Right atrium auricular region (tissue), 2 donors: ENCODE measurements around the gene UBE2Z. TPM values are rescaled to one million over a fixed set of nuclear protein-coding genes. Genes with fewer than 3 reads are reported as not detected.

Experiments
- DNase-seq: peaks from one replicate; pipeline ENCODE4 v3.0.0-alpha.2; 2019; ENCODE audit warnings: low spot score
- H3K27ac ChIP-seq, 2 donors: fragments of 200-600 bp; sonication (generic); 1 replicate in 1 of 2; 2 replicates in 1 of 2; pipeline ENCODE4 v1.5.1; 2016 to 2019
- H3K27me3 ChIP-seq, 2 donors: fragments of 200-600 bp; sonication (generic); one replicate each; pipeline versions ENCODE4 v1.5.1 to v1.6.0; 2017 to 2019
- H3K36me3 ChIP-seq: fragments of 200-600 bp; sonication (generic); one replicate; pipeline ENCODE4 v1.5.1; 2016
- H3K4me1 ChIP-seq, 2 donors: fragments of 200-600 bp; sonication (generic); one replicate each; pipeline versions ENCODE4 v1.5.1 to v1.6.0; 2017 to 2019
- H3K4me3 ChIP-seq, 2 donors: fragments of 200-600 bp; sonication (generic); 1 replicate in 1 of 2; 2 replicates in 1 of 2; pipeline ENCODE4 v1.5.1; 2017 to 2019; ENCODE audit warnings: mild to moderate bottlenecking in 1 of 2, moderate library complexity in 1 of 2
- H3K9me3 ChIP-seq, 2 donors: fragments of 200-600 bp; sonication (generic); one replicate each; pipeline ENCODE4 v1.5.1; 2019
- CTCF ChIP-seq, 2 donors: fragments of 200-600 bp; sonication (generic); IDR thresholded peaks; one replicate each; pipeline ENCODE4 v1.5.1; 2019; ENCODE audit warnings: antibody characterized with exemption in 2 of 2
- total RNA-seq, 2 donors: library from RNA; depleted of rRNA; stranded (reverse); fragments of >200 nt; gene quantifications; one replicate each; pipeline ENCODE4 v1.1.0, GENCODE V29; 2016

UBE2Z gene
- total RNA-seq: 10 to 100 TPM; 42.7 to 51.8 TPM

- H3K9me3 ChIP-seq: no peaks in the 10 kb centered on the region
- peaks cover 0 to 36% of the 10 kb centered on the region in 2 donors for H3K4me1 ChIP-seq
- peak; percentile 91 for DNase-seq
- H3K27ac ChIP-seq: peak within 1 kb of the TSS; percentile 90 to 91
- H3K4me3 ChIP-seq: peak within 1 kb of the TSS; percentile 81 to 93
- peak in 1 of 2 donors; percentile 40 for TF ChIP-seq CTCF (IDR thresholded peaks at IDR 0.05)
- no peaks in the 10 kb centered on the region for H3K27me3 ChIP-seq
- peaks cover 15% of the 10 kb centered on the region for H3K36me3 ChIP-seq
Measured at GRCh38 chr17:48908047-48908843, at the start of gene UBE2Z. Gene UBE2Z (plus strand): TSS chr17:48908407. CDS start chr17:48908504, 97 bp downstream.

- Histone ChIP-seq H3K36me3 (peaks cover 93% of the 10 kb centered on the region), H3K4me3 (no peak overlapping the region), H3K9me3 (no peaks in the 10 kb centered on the region), H3K27me3 (no peaks in the 10 kb centered on the region), H3K4me1 (no peaks in the 10 kb centered on the region), H3K27ac (no peak overlapping the region)
- DNase-seq: no peak
- no peak for TF ChIP-seq CTCF (IDR thresholded peaks at IDR 0.05)
Measured at GRCh38 chr17:48860034-48860433, 48.2 kb upstream of the UBE2Z start.

GRCh38 chr17:48860456-48860855 is 47.8 kb upstream of the UBE2Z start:
- Histone ChIP-seq H3K9me3 (no peaks in the 10 kb centered on the region), H3K4me3 (no peak overlapping the region), H3K4me1 (no peaks in the 10 kb centered on the region), H3K27me3 (no peaks in the 10 kb centered on the region), H3K27ac (no peak overlapping the region), H3K36me3 (peaks cover 92% of the 10 kb centered on the region)
- no peak for DNase-seq
- TF ChIP-seq CTCF (IDR thresholded peaks at IDR 0.05): no peak

- no peak for DNase-seq
- no peak for TF ChIP-seq CTCF (IDR thresholded peaks at IDR 0.05)
- Histone ChIP-seq H3K9me3 (no peaks in the 10 kb centered on the region), H3K4me1 (peaks cover 0 to 37% of the 10 kb centered on the region in 2 donors), H3K27me3 (no peaks in the 10 kb centered on the region), H3K4me3 (no peak overlapping the region), H3K27ac (no peak overlapping the region), H3K36me3 (peaks cover 13% of the 10 kb centered on the region)
Measured at GRCh38 chr17:48868916-48869500, 39.2 kb upstream of the UBE2Z start.

GRCh38 chr17:48869821-48870318 is 38.3 kb upstream of the UBE2Z start:
- no peak for DNase-seq
- Histone ChIP-seq H3K27me3 (no peaks in the 10 kb centered on the region), H3K27ac (peak overlapping the region; percentile 7 to 41), H3K4me3 (no peak overlapping the region), H3K9me3 (no peaks in the 10 kb centered on the region), H3K4me1 (peaks cover 0 to 37% of the 10 kb centered on the region in 2 donors), H3K36me3 (peaks cover 4% of the 10 kb centered on the region)
- TF ChIP-seq CTCF (IDR thresholded peaks at IDR 0.05): no peak
